Stimulated activated CD8-positive, alpha-beta memory T cell treated with anti-CD3 and anti-CD28 coated beads, Interleukin-4, amount 100 ng/mL, for 1 hour (primary cell): ENCODE measurements around the gene DHRS13.
"Not testable (repeated sequence)": the region's sequence is repeated elsewhere in the genome, so short reads cannot be mapped to it uniquely, and the experiment has no call there.

Source experiments
- DNase-seq, 2 donors: peaks; one replicate each; pipeline ENCODE4 v3.0.0-alpha.2; 2020; ENCODE audit warnings: low read depth in 2 of 2, low spot score in 1 of 2

DHRS13 gene

DNA sequence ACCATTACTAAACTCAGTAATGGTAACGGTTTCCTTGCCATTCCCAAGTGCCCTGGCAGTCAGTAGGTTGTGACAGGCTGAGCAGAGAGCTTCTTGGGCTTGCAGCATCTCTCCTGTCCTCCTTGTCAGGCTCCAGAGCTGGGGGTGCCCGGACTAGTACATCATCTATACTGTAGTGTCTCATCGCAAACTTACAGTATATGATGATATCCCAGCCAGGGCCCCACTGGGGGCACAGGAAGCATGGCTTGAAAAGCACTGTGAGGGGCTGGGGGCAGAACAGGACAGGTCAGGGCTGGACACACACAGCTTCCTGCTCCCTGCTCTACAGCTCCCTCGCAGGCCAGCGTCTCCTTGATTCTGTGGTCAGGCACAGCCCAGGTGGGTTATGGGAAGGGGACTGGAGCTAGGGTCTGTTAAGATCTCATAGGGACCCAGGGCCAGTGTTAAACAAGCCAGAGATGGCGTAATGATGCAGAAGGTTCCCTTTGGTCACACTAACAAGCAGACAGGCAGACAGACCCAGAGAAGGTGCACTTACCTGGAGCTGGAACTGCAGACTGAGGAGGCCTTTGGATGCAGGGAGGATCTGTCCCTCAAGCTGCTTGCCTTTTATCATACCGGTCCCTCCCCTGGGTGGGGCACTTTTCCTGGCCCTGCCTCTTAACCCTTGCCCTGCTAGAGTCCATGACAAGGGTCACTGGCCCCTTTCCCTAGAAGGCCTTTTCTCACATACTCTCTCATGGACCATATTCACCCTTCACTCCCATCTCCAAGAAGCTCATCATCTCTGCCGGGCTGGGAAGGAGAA lies 41.3 kb downstream of the DHRS13 start:
- no peak for DNase-seq

- DNase-seq: no peak
These were observed 42.5 kb downstream of the DHRS13 start for GRCh38 chr17:28860363-28860808.

GRCh38 chr17:28858801-28859355 lies 44.0 kb downstream of the DHRS13 start:
- no peak for DNase-seq

GRCh38 chr17:28857905-28858800 lies 44.7 kb downstream of the DHRS13 start:
- DNase-seq: no peak

- DNase-seq: no peak
These were observed 46.8 kb downstream of the DHRS13 start for GRCh38 chr17:28856028-28856574.

DNA sequence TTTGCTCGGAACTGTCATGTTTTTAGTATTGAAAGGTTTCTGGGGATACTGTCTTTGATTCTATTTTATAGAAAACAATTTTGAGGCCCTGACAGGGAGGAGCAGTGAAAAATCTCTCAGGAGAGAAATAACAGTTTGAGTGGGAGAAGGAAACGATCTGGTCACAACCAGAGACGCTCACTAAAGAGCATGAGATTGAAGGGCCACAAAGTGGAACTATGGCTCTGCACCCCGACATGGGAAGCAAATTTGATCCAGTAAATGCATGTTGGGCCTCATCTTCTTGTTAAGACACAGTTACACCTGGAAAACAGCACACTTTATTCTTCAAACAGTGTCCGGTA lies 47.6 kb downstream of the DHRS13 start:
- no peak for DNase-seq

DNA sequence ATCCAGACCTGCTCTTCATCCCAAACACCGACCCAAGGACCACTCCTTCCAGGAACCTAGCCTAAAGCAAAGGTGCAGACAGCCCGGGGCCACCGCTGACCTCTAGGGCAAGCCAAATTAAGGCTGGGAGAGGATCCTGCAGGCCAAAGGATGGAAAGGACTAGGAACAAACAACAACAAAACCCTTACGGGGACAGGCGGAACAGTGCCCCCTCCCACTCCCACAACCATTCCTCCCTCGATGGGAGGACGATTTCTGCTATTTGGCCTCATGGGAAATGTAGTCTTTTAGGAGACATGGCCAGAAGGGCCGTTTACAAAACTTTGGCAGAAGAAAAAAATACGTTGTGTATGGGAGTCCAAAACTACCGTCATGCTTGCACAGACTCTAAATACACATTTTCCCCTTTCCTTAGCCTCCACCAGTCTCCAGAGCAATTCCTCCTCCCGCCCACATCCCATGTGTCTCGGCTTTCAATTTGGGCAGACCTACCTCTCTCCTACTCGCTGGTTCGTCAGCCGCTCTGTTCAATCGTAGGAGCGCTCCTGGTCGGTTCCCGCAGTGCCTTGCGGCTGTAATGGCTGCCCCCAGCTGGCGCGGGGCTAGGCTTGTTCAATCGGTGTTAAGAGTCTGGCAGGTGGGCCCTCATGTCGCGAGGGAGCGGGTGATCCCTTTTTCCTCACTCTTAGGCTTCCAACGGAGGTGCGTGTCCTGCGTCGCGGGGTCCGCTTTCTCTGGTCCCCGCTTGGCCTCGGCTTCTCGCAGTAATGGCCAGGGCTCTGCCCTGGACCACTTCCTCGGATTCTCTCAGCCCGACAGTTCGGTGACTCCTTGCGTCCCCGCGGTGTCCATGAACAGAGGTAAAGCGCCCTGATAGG lies 48.2 kb downstream of the DHRS13 start, which contains the start of gene ERAL1:
Gene ERAL1 (plus strand): TSS at position 560 of the 879 bp plus-strand sequence. CDS start 19 bp downstream, at position 579.
- DNase-seq: peak; percentile 54 to 66

GRCh38 chr17:28853295-28853694 lies 49.6 kb downstream of the DHRS13 start:
- no peak for DNase-seq

DNA sequence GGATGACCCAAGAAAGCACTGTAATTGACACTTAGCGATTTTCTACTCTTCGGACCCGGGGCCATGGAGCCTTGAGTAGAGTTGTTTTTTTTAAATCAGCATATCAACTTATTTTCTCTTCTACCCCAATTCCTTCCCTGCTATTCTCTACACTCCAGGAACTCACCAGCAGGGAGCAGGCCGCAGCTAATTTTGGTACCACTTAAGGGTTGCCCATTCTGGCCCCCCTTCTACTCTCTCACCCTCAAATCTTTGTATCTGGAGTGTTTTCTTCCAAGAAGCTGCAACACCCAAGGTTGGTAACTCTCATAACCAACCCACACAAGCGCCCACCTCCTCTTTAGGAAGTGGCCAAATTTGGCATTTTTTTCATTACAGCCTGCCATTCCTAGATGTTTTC lies 53.6 kb downstream of the DHRS13 start:
- no peak for DNase-seq

GRCh38 chr17:28848667-28849066 lies 54.2 kb downstream of the DHRS13 start:
- not testable (repeated sequence) for DNase-seq
